NCI-H1694 (cell line): ENCODE data around the gene METTL25.

Experiments used
- DNase-seq: peaks from one replicate; lab custom pipeline; 2025; lab: John Stamatoyannopoulos, UW

METTL25 gene

GRCh38 chr12:82473111-82473754 lies 114.9 kb downstream of the METTL25 start:
- no peak for DNase-seq

- no peak for DNase-seq
These were observed 116.0 kb downstream of the METTL25 start for GRCh38 chr12:82474181-82474797.

GRCh38 chr12:82474798-82475184 lies 116.5 kb downstream of the METTL25 start:
- DNase-seq, result no peak

GRCh38 chr12:82475211-82475610 lies 116.9 kb downstream of the METTL25 start:
- no peak for DNase-seq

- DNase-seq, result no peak
These were observed 118.2 kb downstream of the METTL25 start for GRCh38 chr12:82476511-82476910.

- DNase-seq, result no peak
These were observed 121.2 kb downstream of the METTL25 start for GRCh38 chr12:82479511-82479910.

GRCh38 chr12:82480606-82481005 lies 122.3 kb downstream of the METTL25 start:
- DNase-seq, result no peak

- no peak for DNase-seq
These were observed 123.6 kb downstream of the METTL25 start for GRCh38 chr12:82481954-82482353.

GRCh38 chr12:82486524-82487235 lies 128.4 kb downstream of the METTL25 start:
- DNase-seq, result no peak

GRCh38 chr12:82504409-82504808 lies 146.1 kb downstream of the METTL25 start:
- no peak for DNase-seq

GRCh38 chr12:82505150-82505549 lies 146.8 kb downstream of the METTL25 start:
- DNase-seq, result no peak

- DNase-seq, result no peak
These were observed 149.4 kb downstream of the METTL25 start for GRCh38 chr12:82507686-82508085.

GRCh38 chr12:82510386-82510785 lies 152.1 kb downstream of the METTL25 start:
- DNase-seq, result no peak

- DNase-seq, result no peak
These were observed 156.6 kb downstream of the METTL25 start for GRCh38 chr12:82514880-82515279.

GRCh38 chr12:82515652-82516051 lies 157.3 kb downstream of the METTL25 start:
- no peak for DNase-seq

- peak; percentile 12 for DNase-seq
These were observed 158.7 kb downstream of the METTL25 start for GRCh38 chr12:82517027-82517426.

- DNase-seq, result no peak
These were observed 159.5 kb downstream of the METTL25 start for GRCh38 chr12:82517808-82518207.

GRCh38 chr12:82519510-82519909 lies 161.2 kb downstream of the METTL25 start:
- no peak for DNase-seq

GRCh38 chr12:82522285-82522684 lies 164.0 kb downstream of the METTL25 start:
- no peak for DNase-seq

- no peak for DNase-seq
These were observed 164.4 kb downstream of the METTL25 start for GRCh38 chr12:82522762-82523161.

- DNase-seq, result no peak
These were observed 165.7 kb downstream of the METTL25 start for GRCh38 chr12:82523996-82524395.

GRCh38 chr12:82524641-82525040 lies 166.3 kb downstream of the METTL25 start:
- DNase-seq, result no peak

GRCh38 chr12:82525616-82526015 lies 167.3 kb downstream of the METTL25 start:
- no peak for DNase-seq
